Tibial nerve (tissue), 4 donors: Measurements from ENCODE around the gene METTL14. TPM values are rescaled to one million over a fixed set of nuclear protein-coding genes. Genes with fewer than 3 reads are reported as not detected.
A peak's percentile ranks its signal among the peaks of the same experiment; 100 is the strongest.

Source experiments
- DNase-seq, 2 donors: peaks; one replicate each; pipeline ENCODE4 v3.0.0-alpha.2; 2019; ENCODE audit warnings: low spot score in 2 of 2
- H3K27ac ChIP-seq, 4 donors: fragments of 200-600 bp; sonication (generic) in 3 of 4; one replicate each; pipeline ENCODE4 v1.5.1; 2017 to 2019; ENCODE audit warnings: mild to moderate bottlenecking in 1 of 4
- H3K27me3 ChIP-seq, 2 donors: fragments of 200-600 bp; sonication (generic) in 1 of 2; one replicate each; pipeline versions ENCODE4 v1.5.1 to v1.6.0; 2017 to 2019
- H3K36me3 ChIP-seq, 3 donors: fragments of 200-600 bp; sonication (generic); one replicate each; pipeline ENCODE4 v1.5.1; 2018 to 2019
- H3K4me1 ChIP-seq, 4 donors: fragments of 200-600 bp; sonication (generic) in 3 of 4; one replicate each; pipeline ENCODE4 v1.5.1; 2017 to 2019
- H3K4me3 ChIP-seq, 4 donors: fragments of 200-600 bp; sonication (generic) in 3 of 4; one replicate each; pipeline ENCODE4 v1.5.1; 2017 to 2019; ENCODE audit warnings: mild to moderate bottlenecking in 1 of 4, moderate library complexity in 1 of 4
- H3K9me3 ChIP-seq, 4 donors: fragments of 200-600 bp; sonication (generic) in 3 of 4; one replicate each; pipeline ENCODE4 v1.5.1; 2017 to 2019
- CTCF ChIP-seq, 5 experiments: fragments of 200-600 bp in 3 of 5; fragments of 450-650 bp in 2 of 5; sonication (generic) in 3 of 5; IDR thresholded peaks; one replicate each; pipeline ENCODE4 v1.5.1; 2016 to 2019; ENCODE audit warnings: antibody characterized with exemption in 5 of 5, mild to moderate bottlenecking in 3 of 5, moderate library complexity in 2 of 5
- EP300 ChIP-seq, 2 donors: sonication (generic); formaldehyde crosslinking; IDR thresholded peaks; one replicate each; pipeline ENCODE4 v1.6.1; 2017; ENCODE audit warnings: antibody characterized with exemption in 2 of 2, mild to moderate bottlenecking in 1 of 2
- POLR2A ChIP-seq, 2 donors: fragments of 450-650 bp; IDR thresholded peaks; one replicate each; pipeline ENCODE4 v1.6.1; 2017; ENCODE audit warnings: antibody characterized with exemption in 2 of 2, mild to moderate bottlenecking in 2 of 2, moderate library complexity in 2 of 2
- WGBS, 2 donors: methylation state at CpG; one replicate each; pipeline ENCODE4 v1.1.5; 2018; 5-methylcytosine and 5-hydroxymethylcytosine counted together
- total RNA-seq, 4 donors: library from RNA; depleted of rRNA; stranded (reverse); fragments of >200 nt; gene quantifications; one replicate each; pipeline ENCODE4 v1.1.0, GENCODE V29; 2016

METTL14 gene
- total RNA-seq, 4 donors from 2014 or later, result 39.2 to 73.8 (median 68.1) TPM

- no peaks in the 10 kb centered on the region for H3K9me3 ChIP-seq
- no peak for TF ChIP-seq CTCF (IDR thresholded peaks at IDR 0.05)
- no peak for TF ChIP-seq EP300 (IDR thresholded peaks at IDR 0.05)
- no peak for TF ChIP-seq POLR2A (IDR thresholded peaks at IDR 0.05)
- 62 to 74% methylated on average over 7 of the region's 7 CpGs for WGBS, 2 donors
- H3K36me3 ChIP-seq, result peaks cover 0 to 62% (median 2%) of the 10 kb centered on the region in 3 donors
- H3K4me1 ChIP-seq, result peaks cover 0 to 23% (median 0%) of the 10 kb centered on the region in 4 donors
- no peak overlapping the region for H3K4me3 ChIP-seq
- no peaks in the 10 kb centered on the region for H3K27me3 ChIP-seq
- DNase-seq, result no peak
- H3K27ac ChIP-seq, result peak overlapping the region in 1 of 4 donors; percentile 0
Observed at GRCh38 chr4:118734491-118735205, 49.5 kb downstream of the METTL14 start.

GRCh38 chr4:118736900-118737299 is 51.7 kb downstream of the METTL14 start:
- H3K27me3 ChIP-seq, result no peaks in the 10 kb centered on the region
- no peak for TF ChIP-seq POLR2A (IDR thresholded peaks at IDR 0.05)
- no peak for TF ChIP-seq EP300 (IDR thresholded peaks at IDR 0.05)
- no peak for TF ChIP-seq CTCF (IDR thresholded peaks at IDR 0.05)
- no peak overlapping the region for H3K27ac ChIP-seq
- no peak for DNase-seq
- H3K4me1 ChIP-seq, result peaks cover 0 to 45% (median 4%) of the 10 kb centered on the region in 4 donors
- no peak overlapping the region for H3K4me3 ChIP-seq
- peaks cover 0 to 48% (median 0%) of the 10 kb centered on the region in 3 donors for H3K36me3 ChIP-seq
- no peaks in the 10 kb centered on the region for H3K9me3 ChIP-seq

DNA sequence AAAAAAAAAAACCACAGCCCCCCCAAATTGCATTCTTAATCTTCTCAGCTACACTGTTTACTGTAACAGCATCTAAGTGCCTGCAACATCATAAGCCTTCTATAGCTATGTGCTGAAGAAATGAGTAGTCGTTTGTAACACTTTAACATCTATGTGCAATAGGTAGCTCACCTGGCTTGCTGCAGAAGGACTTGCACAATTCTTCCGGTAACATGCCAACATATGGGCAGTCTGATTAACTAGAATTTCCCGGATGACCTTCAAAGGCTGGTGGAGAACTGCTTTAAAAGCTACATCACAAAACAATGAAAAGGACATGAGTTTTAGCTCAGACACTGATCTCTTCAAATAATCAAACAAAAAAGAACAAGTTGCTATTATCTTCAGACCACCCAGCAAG is 52.9 kb downstream of the METTL14 start:
- DNase-seq, result no peak
- Histone ChIP-seq H3K9me3 (no peaks in the 10 kb centered on the region), H3K36me3 (peaks cover 0 to 40% (median 1%) of the 10 kb centered on the region in 3 donors), H3K4me3 (no peak overlapping the region), H3K27me3 (no peaks in the 10 kb centered on the region), H3K27ac (no peak overlapping the region), H3K4me1 (peaks cover 0 to 51% (median 6%) of the 10 kb centered on the region in 4 donors)
- WGBS, 2 donors, result 65 to 67% methylated on average over 3 of the region's 3 CpGs
- no peak for TF ChIP-seq POLR2A (IDR thresholded peaks at IDR 0.05)
- no peak for TF ChIP-seq EP300 (IDR thresholded peaks at IDR 0.05)
- TF ChIP-seq CTCF (IDR thresholded peaks at IDR 0.05), result no peak

DNA sequence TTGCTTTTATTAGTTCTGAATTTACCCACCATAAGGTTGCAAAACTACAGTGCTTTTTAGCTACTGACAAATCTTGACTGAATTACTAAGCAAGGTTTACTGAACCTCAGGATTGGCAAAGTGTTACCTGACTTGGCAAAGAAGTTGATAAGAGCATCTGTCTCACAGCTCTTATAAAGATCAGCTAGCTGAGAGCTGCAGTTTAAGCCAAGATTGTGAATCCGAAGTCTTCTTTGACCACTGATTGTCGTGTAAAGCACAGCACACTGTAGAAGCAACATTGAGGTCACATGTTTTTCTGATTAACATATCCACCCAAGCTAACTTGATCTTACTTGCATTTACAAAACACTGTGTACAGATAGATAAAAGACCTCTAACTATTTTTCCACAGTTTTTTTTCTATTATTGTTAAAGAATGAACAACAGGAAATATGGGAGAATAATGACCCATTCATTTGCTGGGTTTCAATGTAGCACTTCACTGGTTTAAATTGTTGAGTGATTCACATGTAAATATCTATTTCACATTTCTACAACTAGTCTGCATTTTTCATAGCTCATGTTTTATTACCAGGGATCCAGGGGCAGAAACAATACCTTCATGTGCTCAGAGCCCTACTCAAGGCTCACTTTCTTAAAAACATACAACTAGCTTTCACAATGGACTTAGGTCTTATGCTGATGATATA is 54.0 kb downstream of the METTL14 start:
- DNase-seq, result no peak
- Histone ChIP-seq H3K27ac (peak overlapping the region; percentile 54 to 77 (median 66)), H3K9me3 (no peaks in the 10 kb centered on the region), H3K36me3 (peaks cover 0 to 47% (median 7%) of the 10 kb centered on the region in 3 donors), H3K27me3 (no peaks in the 10 kb centered on the region), H3K4me3 (no peak overlapping the region), H3K4me1 (peaks cover 0 to 48% (median 6%) of the 10 kb centered on the region in 4 donors)
- TF ChIP-seq POLR2A (IDR thresholded peaks at IDR 0.05) (no peak), CTCF (IDR thresholded peaks at IDR 0.05) (no peak), EP300 (IDR thresholded peaks at IDR 0.05) (no peak)
- 20 to 31% methylated on average over 2 of the region's 2 CpGs for WGBS, 2 donors

- Histone ChIP-seq H3K4me3 (peak overlapping the region in 3 of 4 donors; percentile 9 to 29 (median 18)), H3K27me3 (no peaks in the 10 kb centered on the region), H3K4me1 (peaks cover 0 to 50% (median 6%) of the 10 kb centered on the region in 4 donors), H3K36me3 (peaks cover 0 to 49% (median 7%) of the 10 kb centered on the region in 3 donors), H3K9me3 (no peaks in the 10 kb centered on the region), H3K27ac (peak overlapping the region; percentile 57 to 79 (median 68))
- TF ChIP-seq EP300 (IDR thresholded peaks at IDR 0.05) (no peak), CTCF (IDR thresholded peaks at IDR 0.05) (peak; percentile 27 to 65 (median 44)), POLR2A (IDR thresholded peaks at IDR 0.05) (no peak)
- no peak for DNase-seq
- WGBS, 2 donors, result 18 to 22% methylated on average over 5 of the region's 5 CpGs
Observed at GRCh38 chr4:118740869-118741268, 55.7 kb downstream of the METTL14 start.
